Ectodermal cell (in vitro differentiated cells): ENCODE measurements around the gene MAPRE2.
A peak's percentile ranks its signal among the peaks of the same experiment; 100 is the strongest.

ENCODE experiments used
- H3K27ac ChIP-seq: 2 replicates; pipeline ENCODE4 v1.7.0; 2013; ENCODE audit warnings: mild to moderate bottlenecking, low read depth, low read length; ENCODE audit not compliant: insufficient read depth, poor library complexity, severe bottlenecking
- H3K27me3 ChIP-seq: 2 replicates; pipeline ENCODE4 v1.7.0; 2013; ENCODE audit warnings: mild to moderate bottlenecking, low read length; ENCODE audit not compliant: insufficient read depth, control insufficient read depth, poor library complexity, severe bottlenecking
- H3K36me3 ChIP-seq: one replicate; pipeline ENCODE4 v1.7.0; 2013; ENCODE audit warnings: low read length; ENCODE audit not compliant: control insufficient read depth, insufficient read depth
- H3K4me1 ChIP-seq: one replicate; pipeline ENCODE4 v1.7.0; 2013; ENCODE audit warnings: low read length; ENCODE audit not compliant: control insufficient read depth, insufficient read depth
- H3K4me3 ChIP-seq: 2 replicates; pipeline ENCODE4 v1.7.0; 2013; ENCODE audit warnings: low read depth, low read length, control low read depth; ENCODE audit not compliant: insufficient read depth
- H3K9me3 ChIP-seq: 2 replicates; pipeline ENCODE4 v1.7.0; 2013; ENCODE audit warnings: mild to moderate bottlenecking, low read length, moderate library complexity; ENCODE audit not compliant: control insufficient read depth
- WGBS, 2 experiments: methylation state at CpG; one replicate each; pipeline ENCODE4 v1.1.7; 2013; ENCODE audit warnings: missing lambda C conversion rate in 2 of 2; 5-methylcytosine and 5-hydroxymethylcytosine counted together

MAPRE2 gene

DNA sequence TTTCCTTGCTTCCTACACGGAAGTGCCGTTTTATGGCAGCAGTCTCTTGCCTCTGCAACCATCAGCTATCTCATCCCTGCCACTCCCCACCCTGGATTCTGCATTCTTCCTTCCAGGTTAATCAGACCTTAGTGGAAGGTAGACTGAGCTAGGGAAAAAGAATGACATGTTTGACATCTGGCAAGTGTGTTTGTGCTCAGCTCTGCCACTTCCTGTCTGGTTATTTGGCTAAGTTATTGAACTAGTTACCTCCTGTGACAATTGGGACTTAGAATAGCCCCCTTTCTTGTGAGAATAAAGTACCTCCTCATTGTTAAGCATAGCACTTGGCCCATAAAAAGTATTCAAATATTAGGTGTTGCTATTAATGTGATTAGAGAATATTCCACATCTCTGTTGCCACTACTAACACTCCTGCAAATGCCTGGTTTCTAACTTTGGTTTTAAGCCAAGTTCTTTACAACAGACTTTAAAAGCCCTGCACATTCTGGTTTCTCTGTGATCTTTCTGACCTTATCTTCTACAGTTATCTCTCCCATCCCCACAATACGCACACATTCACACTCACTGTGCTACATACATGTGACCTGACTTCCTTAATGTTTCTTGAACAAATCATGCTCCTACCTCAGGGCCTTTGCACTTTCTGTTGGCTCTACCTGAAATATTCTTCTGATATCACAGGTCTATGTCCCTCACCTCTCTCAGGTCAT lies 10.8 kb upstream of the MAPRE2 start:
- H3K9me3 ChIP-seq = no peaks in the 10 kb centered on the region
- no peak overlapping the region for H3K27ac ChIP-seq
- H3K4me1 ChIP-seq = no peaks in the 10 kb centered on the region
- H3K27me3 ChIP-seq = no peaks in the 10 kb centered on the region
- WGBS, 2 experiments = 81 to 91% methylated on average over 3 of the region's 3 CpGs
- H3K36me3 ChIP-seq = no peaks in the 10 kb centered on the region
- no peak overlapping the region for H3K4me3 ChIP-seq

DNA sequence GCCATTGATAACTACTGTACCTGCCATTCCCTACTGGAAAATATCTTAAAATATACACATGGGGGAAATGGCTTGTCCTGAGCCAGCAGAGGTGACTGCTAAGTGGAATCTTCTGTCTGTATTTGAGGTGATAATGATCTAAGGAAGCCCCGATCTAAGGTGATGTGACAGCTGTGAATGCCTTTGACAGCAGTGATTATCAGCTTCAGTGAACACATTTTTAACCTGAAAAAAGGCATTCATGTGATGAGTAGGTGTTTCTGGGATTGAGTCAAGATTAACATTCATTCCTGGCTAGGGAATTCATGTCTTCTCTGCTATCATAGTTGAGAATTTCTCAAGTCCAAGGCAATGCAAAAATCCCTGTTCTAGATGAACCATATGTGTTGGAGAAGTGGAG lies 9.1 kb upstream of the MAPRE2 start:
- Histone ChIP-seq H3K27ac (no peak overlapping the region), H3K36me3 (no peaks in the 10 kb centered on the region)
- WGBS, 2 experiments = 88 to 91% methylated on average over 1 of the region's 1 CpG

DNA sequence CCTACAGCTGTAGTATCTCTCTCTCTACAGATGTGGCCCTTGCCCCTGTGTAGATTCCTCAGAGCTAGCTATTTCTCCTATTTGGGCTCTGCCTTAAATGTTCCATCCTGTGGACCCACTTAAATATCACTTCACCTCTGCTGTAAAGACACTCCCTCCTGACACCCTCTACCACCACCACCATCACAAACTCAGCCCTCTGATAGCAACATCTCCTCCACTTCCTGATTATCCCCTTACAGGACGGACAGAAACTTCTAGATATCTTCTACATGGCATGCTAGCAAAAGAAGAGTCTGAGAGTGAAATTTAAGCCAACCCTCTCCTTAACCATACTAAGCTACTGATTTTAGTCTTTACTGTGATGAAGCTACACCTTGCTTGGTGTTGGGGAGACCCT lies 3.2 kb upstream of the MAPRE2 start:
- no peak overlapping the region for H3K4me3 ChIP-seq
- H3K4me1 ChIP-seq = peaks cover 4% of the 10 kb centered on the region
- H3K27me3 ChIP-seq = no peaks in the 10 kb centered on the region
- no peaks in the 10 kb centered on the region for H3K9me3 ChIP-seq
- H3K27ac ChIP-seq = no peak overlapping the region
- WGBS, 2 experiments = 90 to 96% methylated on average over 1 of the region's 1 CpG
- H3K36me3 ChIP-seq = no peaks in the 10 kb centered on the region

More for the DNA sequence above, 9.1 kb upstream of the MAPRE2 start:
- H3K4me3 ChIP-seq = no peak overlapping the region
- H3K9me3 ChIP-seq = no peaks in the 10 kb centered on the region
- H3K4me1 ChIP-seq = no peaks in the 10 kb centered on the region
- no peaks in the 10 kb centered on the region for H3K27me3 ChIP-seq

DNA sequence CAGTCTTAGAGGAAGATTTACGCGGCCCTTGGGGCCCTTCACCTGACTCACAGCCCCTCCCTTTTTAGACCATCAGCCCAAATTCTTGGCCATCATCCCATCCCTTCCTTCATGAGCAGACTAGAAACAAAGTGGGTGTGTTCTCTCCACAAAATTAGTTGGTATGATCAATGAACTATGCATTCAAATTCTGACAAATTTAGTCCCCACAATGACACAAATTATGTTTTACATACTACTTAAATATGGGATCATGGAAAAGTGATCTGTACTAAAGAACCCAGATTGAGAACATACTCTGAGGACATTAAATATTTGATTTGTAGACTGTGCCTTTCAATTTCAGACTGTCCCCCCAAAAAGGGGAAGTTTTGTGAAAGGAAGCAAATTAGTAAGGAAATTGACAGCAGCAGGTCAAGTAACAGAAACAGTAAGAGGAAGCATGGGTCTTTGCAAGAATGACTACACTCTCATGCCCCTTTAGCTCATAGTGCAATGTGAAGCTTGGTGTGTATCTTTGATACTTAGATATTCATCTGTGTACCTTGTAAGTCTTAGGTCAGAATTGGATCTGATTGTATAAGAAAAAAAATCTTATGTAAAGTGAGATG lies 2.2 kb upstream of the MAPRE2 start:
- no peak overlapping the region for H3K27ac ChIP-seq
- WGBS, 2 experiments = 90 to 93% methylated on average over 2 of the region's 2 CpGs
- H3K36me3 ChIP-seq = no peaks in the 10 kb centered on the region
- peaks cover 4% of the 10 kb centered on the region for H3K4me1 ChIP-seq
- no peaks in the 10 kb centered on the region for H3K27me3 ChIP-seq
- H3K9me3 ChIP-seq = no peaks in the 10 kb centered on the region
- no peak overlapping the region for H3K4me3 ChIP-seq

DNA sequence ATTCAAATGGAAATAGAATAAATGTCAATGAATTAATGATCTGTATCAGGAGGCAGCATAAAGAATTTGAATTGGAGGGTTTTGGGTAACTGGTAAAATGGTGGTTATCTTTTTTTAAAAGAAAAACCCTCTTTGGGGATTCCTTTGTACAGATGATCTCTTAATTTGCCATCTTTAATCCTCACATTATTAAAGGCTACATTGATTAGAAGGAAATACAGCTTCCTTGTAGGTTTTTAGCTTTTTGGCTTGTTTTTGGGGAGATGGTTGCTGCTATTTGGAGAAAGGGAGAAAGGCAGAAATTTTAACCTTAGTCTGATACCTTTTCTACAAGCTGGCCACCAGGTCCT lies 600 bp upstream of the MAPRE2 start:
- Histone ChIP-seq H3K27ac (peak overlapping the region; percentile 88), H3K4me3 (peak overlapping the region; percentile 84), H3K9me3 (no peaks in the 10 kb centered on the region), H3K36me3 (no peaks in the 10 kb centered on the region), H3K27me3 (no peaks in the 10 kb centered on the region), H3K4me1 (peaks cover 12% of the 10 kb centered on the region)

DNA sequence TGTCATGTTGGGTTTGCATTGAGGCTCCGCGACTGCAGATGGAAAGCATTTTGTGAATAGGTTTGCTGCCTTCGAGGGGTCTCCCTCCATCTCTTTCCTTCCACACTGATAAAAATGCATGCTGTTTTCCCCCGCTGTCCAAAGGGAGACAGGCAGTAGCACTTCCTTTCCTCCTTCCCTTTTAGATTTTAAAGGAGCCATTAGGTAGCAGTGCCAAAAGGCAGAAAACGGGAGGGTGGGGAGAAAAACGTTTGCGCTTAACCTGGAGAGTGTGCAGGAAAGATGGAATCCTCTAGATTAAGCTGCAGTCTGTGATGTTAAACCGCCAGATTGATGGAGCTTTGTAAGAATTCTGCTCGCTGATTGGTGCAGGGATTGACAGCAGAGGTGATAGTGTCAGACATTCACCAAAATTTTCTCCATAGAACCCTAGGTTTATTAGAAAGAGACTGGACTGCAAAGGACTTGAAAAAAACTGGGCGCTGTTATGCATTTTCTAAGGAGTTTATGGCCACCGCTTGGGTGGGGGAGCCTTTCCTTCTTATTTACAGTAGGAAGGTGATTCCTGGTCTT lies 688 bp downstream of the MAPRE2 start:
- Histone ChIP-seq H3K4me3 (peak overlapping the region; percentile 84), H3K27me3 (no peaks in the 10 kb centered on the region), H3K36me3 (no peaks in the 10 kb centered on the region), H3K27ac (no peak overlapping the region), H3K4me1 (peaks cover 12% of the 10 kb centered on the region), H3K9me3 (no peaks in the 10 kb centered on the region)
- WGBS, 2 experiments = 2 to 3% methylated on average over 11 of the region's 11 CpGs

DNA sequence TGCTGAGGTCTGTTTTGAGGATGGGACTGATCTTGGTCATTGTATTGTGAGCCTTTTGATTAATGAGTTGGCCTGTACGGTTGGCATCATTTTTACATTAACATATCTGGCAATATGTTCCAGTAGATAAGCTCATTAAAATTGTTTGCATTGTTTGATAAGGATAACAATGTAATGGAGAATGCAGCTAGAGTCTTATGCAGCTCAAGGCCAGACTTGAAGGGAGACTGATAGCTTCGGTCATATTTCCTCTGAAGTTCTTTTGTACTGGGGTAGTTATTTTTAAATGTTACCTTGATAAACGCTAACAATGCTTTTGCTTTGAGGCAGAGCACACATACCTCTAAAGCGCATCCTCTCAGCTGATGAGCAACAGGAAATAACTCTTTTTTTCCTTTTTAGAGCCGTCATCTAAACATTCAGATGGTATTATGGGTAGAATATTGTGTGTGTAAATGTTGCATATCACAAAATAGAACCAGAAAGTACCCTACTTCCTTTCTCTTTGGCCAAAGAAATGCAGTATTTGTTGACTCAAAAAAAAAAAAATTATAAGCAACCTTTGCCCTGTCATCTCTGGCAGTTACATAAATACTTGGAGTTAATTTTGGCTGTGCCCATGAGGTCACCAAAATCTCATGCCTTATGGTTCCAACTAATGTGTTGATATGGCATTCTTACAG lies 1.3 kb downstream of the MAPRE2 start:
- Histone ChIP-seq H3K27me3 (no peaks in the 10 kb centered on the region), H3K27ac (no peak overlapping the region), H3K9me3 (no peaks in the 10 kb centered on the region), H3K4me1 (peaks cover 12% of the 10 kb centered on the region), H3K4me3 (peak overlapping the region; percentile 84), H3K36me3 (no peaks in the 10 kb centered on the region)
- WGBS, 2 experiments = 54 to 73% methylated on average over 4 to 5 of the region's 5 CpGs

DNA sequence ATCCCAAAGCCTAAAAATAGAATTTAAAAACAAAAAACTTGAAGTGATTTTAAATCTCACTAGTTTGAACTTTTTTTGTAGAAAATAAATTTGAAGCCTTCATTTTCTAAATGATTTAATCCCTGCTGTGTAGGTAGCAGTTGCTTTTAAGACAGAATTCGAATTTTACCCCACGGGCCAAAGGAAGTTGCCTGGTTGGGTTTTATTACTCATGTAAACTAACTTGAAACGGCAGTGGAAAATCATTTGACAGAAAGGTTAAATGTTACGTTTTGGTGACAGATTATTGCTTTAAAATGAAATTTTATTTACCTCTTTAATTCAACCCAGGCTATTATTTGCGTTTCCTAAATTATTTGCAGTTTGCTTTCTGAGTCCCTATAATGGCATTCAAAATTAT lies 2.0 kb downstream of the MAPRE2 start:
- no peak overlapping the region for H3K4me3 ChIP-seq
- H3K27me3 ChIP-seq = no peaks in the 10 kb centered on the region
- no peaks in the 10 kb centered on the region for H3K36me3 ChIP-seq
- peaks cover 12% of the 10 kb centered on the region for H3K4me1 ChIP-seq
- no peak overlapping the region for H3K27ac ChIP-seq
- WGBS, 2 experiments = 58 to 60% methylated on average over 3 to 4 of the region's 5 CpGs
- no peaks in the 10 kb centered on the region for H3K9me3 ChIP-seq

DNA sequence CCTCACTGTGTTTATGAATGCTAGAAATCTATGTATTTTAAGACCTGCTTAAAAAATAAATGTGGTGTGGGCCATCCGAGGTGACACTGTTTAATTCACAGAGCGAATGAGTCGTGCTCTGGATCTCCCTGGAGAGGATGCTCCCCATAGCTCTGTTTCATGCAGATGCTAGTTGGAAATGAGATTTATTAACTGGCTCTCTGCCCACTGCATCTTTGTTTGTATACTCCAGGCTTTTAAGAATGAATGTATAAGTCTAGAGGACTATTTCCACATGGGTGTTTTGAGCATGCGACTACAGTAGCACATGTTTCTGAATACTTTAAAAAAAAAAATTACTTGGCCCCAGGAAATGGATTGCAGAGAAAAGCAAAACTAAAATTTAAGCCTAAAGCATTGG lies 3.9 kb downstream of the MAPRE2 start:
- Histone ChIP-seq H3K27ac (no peak overlapping the region), H3K9me3 (no peaks in the 10 kb centered on the region), H3K4me1 (peaks cover 12% of the 10 kb centered on the region), H3K27me3 (no peaks in the 10 kb centered on the region), H3K4me3 (no peak overlapping the region), H3K36me3 (no peaks in the 10 kb centered on the region)
- 79 to 87% methylated on average over 4 of the region's 4 CpGs for WGBS, 2 experiments

DNA sequence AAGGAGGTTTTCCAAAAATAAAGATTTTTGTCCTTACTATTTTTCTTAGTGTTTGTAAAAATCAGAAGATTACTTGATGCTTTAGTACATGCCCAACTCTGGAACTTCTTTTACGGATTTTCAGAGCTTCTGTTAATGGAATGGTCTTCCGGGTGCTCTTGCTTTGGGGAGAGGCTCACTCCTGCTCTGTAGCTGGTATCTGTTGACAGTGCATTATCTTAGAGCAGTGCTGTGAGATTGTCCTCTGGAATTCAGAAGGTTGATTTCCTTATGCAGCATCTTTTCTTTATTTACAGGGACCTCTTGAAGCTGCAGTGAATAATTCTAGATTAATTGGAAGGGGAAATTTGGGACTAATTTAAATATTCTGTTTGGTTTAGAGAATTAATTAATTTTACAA lies 4.6 kb downstream of the MAPRE2 start:
- Histone ChIP-seq H3K9me3 (no peaks in the 10 kb centered on the region), H3K27me3 (no peaks in the 10 kb centered on the region), H3K4me3 (no peak overlapping the region), H3K4me1 (peaks cover 17% of the 10 kb centered on the region), H3K36me3 (no peaks in the 10 kb centered on the region), H3K27ac (no peak overlapping the region)
- 89 to 94% methylated on average over 2 of the region's 2 CpGs for WGBS, 2 experiments
